Measurements from ENCODE around the gene TMEM253.

DNA sequence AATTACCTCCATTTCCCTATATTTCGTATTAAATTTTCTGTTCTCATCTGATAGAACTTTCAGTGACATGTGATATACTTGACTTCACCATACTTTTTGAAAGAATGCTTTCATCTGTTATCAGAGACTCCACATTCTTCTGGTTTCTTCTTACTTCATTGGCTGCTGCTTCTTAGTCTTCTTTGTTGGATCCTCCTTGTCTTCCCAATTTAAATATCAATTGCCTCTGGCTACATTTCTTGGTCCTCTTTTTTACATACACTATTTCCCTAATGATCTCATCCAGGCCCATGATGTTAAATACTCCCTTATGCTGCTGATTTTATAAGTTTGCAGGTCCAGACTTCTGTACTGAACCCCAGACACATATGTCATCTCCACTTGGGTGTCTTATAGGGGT, 33.0 kb downstream of the TMEM253 start:
- no peak for TF ChIP-seq SUZ12 (IDR thresholded peaks at IDR 0.05)
- TF ChIP-seq NFRKB (IDR thresholded peaks at IDR 0.05): no peak
- no peak for TF ChIP-seq SP1 (IDR thresholded peaks at IDR 0.05)
- TF ChIP-seq L3MBTL2 (conservative IDR thresholded peaks at IDR 0.05): no peak
- no peak for TF ChIP-seq BHLHE40 (IDR thresholded peaks at IDR 0.05; ENCODE audit: borderline replicate concordance)
- TF ChIP-seq FOXM1 (IDR thresholded peaks at IDR 0.05; ENCODE audit: borderline replicate concordance): no peak
- no peak for TF ChIP-seq ARNT (IDR thresholded peaks at IDR 0.05)
- TF ChIP-seq ELF4 (IDR thresholded peaks at IDR 0.05): no peak

Measured in HEK293T (cell line).